Right cardiac atrium (tissue), 5 donors: ENCODE results near the gene NACC2. TPM values are rescaled to one million over a fixed set of nuclear protein-coding genes. Genes with fewer than 3 reads are reported as not detected.
A peak's percentile ranks its signal among the peaks of the same experiment; 100 is the strongest.

ENCODE experiments used
- ATAC-seq, 2 donors: fragments of 200-7000 bp; cut with Tn5 transposase; one replicate each; pipeline versions ENCODE4 v1.8.0 to v1.9.1; 2020; ENCODE audit warnings: moderate library complexity in 2 of 2, mild to moderate bottlenecking in 1 of 2
- DNase-seq, 3 donors: peaks; one replicate each; pipeline ENCODE4 v3.0.0-alpha.2; 2020
- H3K27ac ChIP-seq: one replicate; pipeline ENCODE4 v1.5.1; 2013; ENCODE audit warnings: mild to moderate bottlenecking, low read length, control low read depth, moderate library complexity
- H3K27me3 ChIP-seq: one replicate; pipeline ENCODE4 v1.6.1; 2013; ENCODE audit not compliant: control insufficient read depth, insufficient read depth
- H3K4me1 ChIP-seq: one replicate; pipeline ENCODE4 v1.6.1; 2013; ENCODE audit warnings: low read length; ENCODE audit not compliant: control insufficient read depth, insufficient read depth
- H3K4me3 ChIP-seq: one replicate; pipeline ENCODE4 v1.5.1; 2013; ENCODE audit warnings: low read length, control low read depth
- H3K9me3 ChIP-seq: one replicate; pipeline ENCODE4 v1.6.1; 2013; ENCODE audit warnings: low read length; ENCODE audit not compliant: control insufficient read depth
- WGBS: extraction: QIAGEN DNeasy Blood & Tissue Kit; methylation state at CpG from one replicate; pipeline ENCODE4 v1.1.7; 2013; 5-methylcytosine and 5-hydroxymethylcytosine counted together
- intact Hi-C, 4 donors: fragments of 100-400 bp; cut with DNase I; formaldehyde crosslinking; loops; one replicate each; pipeline versions ENCODE4 v1.11.0 to v1.14.0; 2022 to 2023
- polyA plus RNA-seq: library from polyadenylated mRNA; stranded (reverse); fragments of 200-250 nt; gene quantifications from one replicate; pipeline ENCODE4 v1.2.3, GENCODE V29; 2013
- total RNA-seq, 4 donors: library from RNA; stranded (reverse); fragmentation: NEBNext Ultra II Directional; extraction: Animal tissue kit (Norgen Biotek cat#: 25700); gene quantifications; one replicate each; pipeline ENCODE4 v1.2.1, GENCODE V29; 2021
- donor health status: healthy with polysubstance abuse.
- donor health status: DM: no; HTN: yes; CAD: no.
- donor health status: DM: no; HTN: no; CAD: no.
- donor health status: DM: no; HTN: yes; CAD: no; lungs with severe emphysema.
- donor health status: DM: yes; HTN: yes; CAD: no.

The NACC2 gene
- total and polyA plus RNA-seq, 5 donors: 19.4 to 45.3 (median 34.1) TPM

DNA sequence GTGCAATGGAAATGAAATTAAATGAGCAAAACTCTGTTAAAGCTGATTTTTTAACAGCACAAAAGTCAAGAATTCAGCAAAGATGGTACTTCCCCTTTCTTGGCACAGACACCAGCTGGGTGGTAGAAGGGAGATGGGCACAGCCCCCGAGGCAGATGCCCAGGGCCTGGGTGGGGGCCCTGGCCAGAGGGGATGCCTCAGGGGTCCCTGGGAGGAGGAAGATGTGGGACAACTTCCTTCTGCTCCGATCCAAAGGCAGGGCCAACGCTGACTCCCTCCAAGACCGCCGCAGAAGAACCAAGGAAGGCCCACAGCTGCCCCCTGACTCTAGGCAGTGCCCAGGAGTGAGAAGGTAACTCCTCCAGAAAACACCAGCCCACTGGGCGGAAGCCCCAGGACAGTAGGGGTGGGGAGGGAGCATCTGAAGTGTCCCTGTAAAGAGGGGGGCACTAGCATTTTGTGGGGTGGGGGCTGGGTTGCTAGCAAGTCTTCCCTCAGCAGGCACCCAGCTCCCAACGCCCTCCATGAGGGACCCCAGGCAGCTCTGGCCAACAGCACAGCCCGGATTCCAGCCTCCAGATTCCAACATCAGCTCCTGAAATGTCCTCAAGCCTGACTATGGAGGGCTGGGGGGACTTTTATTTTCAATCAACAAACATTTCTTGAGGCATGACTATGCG lies 4.9 kb downstream of the NACC2 start:
- H3K4me1 ChIP-seq: peaks cover 13% of the 10 kb centered on the region
- peak overlapping the region; percentile 38 for H3K27ac ChIP-seq
- 64% methylated on average over 9 of the region's 9 CpGs for WGBS
- no peak overlapping the region for H3K4me3 ChIP-seq
- no peaks in the 10 kb centered on the region for H3K27me3 ChIP-seq
- DNase-seq (peak in 2 of 3 donors; percentile 39 to 43), ATAC-seq (no peak)
- no peaks in the 10 kb centered on the region for H3K9me3 ChIP-seq
- intact Hi-C loops: no loop called here

DNA sequence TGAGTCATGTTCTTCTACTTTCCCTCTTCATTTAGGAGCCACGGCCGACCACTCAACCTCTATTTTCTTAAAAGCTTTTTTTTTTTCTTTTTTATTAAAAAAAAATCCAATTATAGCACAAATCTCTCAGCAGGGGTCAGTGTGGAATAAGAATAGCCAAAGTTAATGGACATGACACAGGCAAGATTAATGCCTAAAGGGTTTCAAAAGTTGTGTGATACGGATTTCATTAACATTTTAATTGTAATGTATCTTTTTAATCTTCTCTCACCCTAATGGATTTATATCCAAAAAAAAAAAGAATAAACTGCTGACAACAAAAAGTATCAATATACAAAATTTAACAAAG lies 5.4 kb downstream of the NACC2 start:
- Histone ChIP-seq H3K9me3 (no peaks in the 10 kb centered on the region), H3K4me3 (no peak overlapping the region), H3K27me3 (no peaks in the 10 kb centered on the region), H3K4me1 (peaks cover 13% of the 10 kb centered on the region), H3K27ac (no peak overlapping the region)
- intact Hi-C loops: loop anchor here in 1 of 4 donors (10.0 kb wide), 1 partner anchor 75 kb away; no protein-coding TSS in a partner anchor
- DNase-seq (no peak), ATAC-seq (no peak)
- WGBS: 23% methylated on average over 3 of the region's 3 CpGs

- peak; percentile 19 to 66 (median 57) for DNase-seq
- no peak overlapping the region for H3K27ac ChIP-seq
- peaks cover 13% of the 10 kb centered on the region for H3K4me1 ChIP-seq
- intact Hi-C loops: loop anchor here in 1 of 4 donors (10.0 kb wide), 1 partner anchor 74 kb away; no protein-coding TSS in a partner anchor
- no peak for ATAC-seq
- no peaks in the 10 kb centered on the region for H3K27me3 ChIP-seq
- no peaks in the 10 kb centered on the region for H3K9me3 ChIP-seq
- H3K4me3 ChIP-seq: no peak overlapping the region
- 41% methylated on average over 22 of the region's 22 CpGs for WGBS
Measured at GRCh38 chr9:136088939-136089696, 6.0 kb downstream of the NACC2 start.

DNA sequence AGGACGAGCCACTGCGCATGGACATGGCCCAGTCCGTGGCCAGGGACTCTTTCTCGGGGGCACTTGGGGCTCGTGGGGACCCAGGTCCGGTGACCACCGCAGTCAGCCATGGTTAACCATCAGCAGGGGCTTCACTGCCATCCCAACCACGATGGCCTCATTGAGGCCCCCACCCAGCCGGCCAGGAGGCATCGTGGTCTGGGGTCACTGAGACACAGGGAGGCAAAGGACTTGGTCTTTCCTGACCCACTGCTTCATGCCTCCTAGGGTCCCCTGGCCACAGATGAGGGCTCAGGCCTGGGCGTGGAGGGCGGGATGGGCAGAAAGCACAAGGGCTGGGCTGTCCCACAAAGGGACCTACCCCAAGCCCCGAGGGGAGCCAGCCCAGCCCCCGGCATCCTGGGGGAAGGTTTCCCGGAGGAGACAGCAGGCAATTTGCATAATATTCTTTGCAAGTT lies 6.6 kb downstream of the NACC2 start:
- DNase-seq (peak in 2 of 3 donors; percentile 43 to 53), ATAC-seq (no peak)
- no peaks in the 10 kb centered on the region for H3K9me3 ChIP-seq
- no peaks in the 10 kb centered on the region for H3K27me3 ChIP-seq
- H3K4me3 ChIP-seq: no peak overlapping the region
- intact Hi-C loops: loop anchor here in 1 of 4 donors (10.0 kb wide), 1 partner anchor 74 kb away; no protein-coding TSS in a partner anchor
- H3K27ac ChIP-seq: no peak overlapping the region
- peaks cover 13% of the 10 kb centered on the region for H3K4me1 ChIP-seq
- WGBS: 76% methylated on average over 15 of the region's 15 CpGs

GRCh38 chr9:136087741-136088480 lies 7.2 kb downstream of the NACC2 start:
- no peak for ATAC-seq
- no peaks in the 10 kb centered on the region for H3K27me3 ChIP-seq
- DNase-seq: peak in 2 of 3 donors; percentile 48 to 55
- peaks cover 13% of the 10 kb centered on the region for H3K4me1 ChIP-seq
- H3K4me3 ChIP-seq: no peak overlapping the region
- no peaks in the 10 kb centered on the region for H3K9me3 ChIP-seq
- H3K27ac ChIP-seq: no peak overlapping the region
- WGBS: 62% methylated on average over 24 of the region's 24 CpGs
- intact Hi-C loops: loop anchor here in 1 of 4 donors (10.0 kb wide), 1 partner anchor 73 kb away; no protein-coding TSS in a partner anchor

DNA sequence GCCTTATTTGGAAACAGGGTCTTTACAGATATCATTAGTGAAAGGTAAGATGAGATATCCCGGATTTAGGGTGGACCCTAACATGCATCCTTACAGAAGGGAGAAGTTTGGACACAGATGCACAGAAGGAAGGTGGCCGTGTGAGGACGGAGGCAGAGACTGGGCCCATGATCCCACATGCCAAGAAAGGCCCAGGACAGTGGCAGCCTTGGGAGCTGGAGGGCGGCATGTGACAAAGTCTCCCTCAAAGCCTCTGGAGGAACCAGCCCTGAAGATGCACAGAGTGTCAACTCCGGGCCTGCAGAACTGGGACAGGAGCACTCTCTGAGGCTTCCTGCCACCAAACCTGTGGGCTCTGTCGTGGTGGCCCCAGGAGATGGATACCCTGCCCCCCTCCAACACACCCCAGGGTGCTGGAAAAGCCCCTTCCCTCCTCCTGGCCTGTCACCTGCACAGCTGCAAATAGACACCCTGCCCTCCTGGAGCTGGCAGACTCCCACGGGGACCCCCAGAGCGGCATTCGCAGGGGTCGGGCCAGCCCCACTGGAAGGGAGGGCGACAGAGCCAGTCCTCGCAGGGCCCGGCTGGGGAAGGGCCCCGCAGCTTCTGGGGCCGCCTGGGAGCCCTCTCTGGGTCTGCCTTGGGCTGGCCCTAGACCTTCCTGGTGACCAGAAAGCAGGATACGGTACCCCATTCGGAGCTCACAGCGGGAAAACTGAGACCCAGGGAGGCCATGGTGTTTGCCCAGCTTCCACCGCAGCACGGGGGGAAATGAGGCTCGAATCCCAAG lies 7.9 kb downstream of the NACC2 start:
- ATAC-seq (no peak), DNase-seq (peak; percentile 13 to 70 (median 40))
- no peak overlapping the region for H3K4me3 ChIP-seq
- no peaks in the 10 kb centered on the region for H3K27me3 ChIP-seq
- H3K9me3 ChIP-seq: no peaks in the 10 kb centered on the region
- H3K4me1 ChIP-seq: peaks cover 13% of the 10 kb centered on the region
- intact Hi-C loops: loop anchor here in 1 of 4 donors (10.0 kb wide), 1 partner anchor 72 kb away; no protein-coding TSS in a partner anchor
- no peak overlapping the region for H3K27ac ChIP-seq
- WGBS: 79% methylated on average over 21 of the region's 21 CpGs

DNA sequence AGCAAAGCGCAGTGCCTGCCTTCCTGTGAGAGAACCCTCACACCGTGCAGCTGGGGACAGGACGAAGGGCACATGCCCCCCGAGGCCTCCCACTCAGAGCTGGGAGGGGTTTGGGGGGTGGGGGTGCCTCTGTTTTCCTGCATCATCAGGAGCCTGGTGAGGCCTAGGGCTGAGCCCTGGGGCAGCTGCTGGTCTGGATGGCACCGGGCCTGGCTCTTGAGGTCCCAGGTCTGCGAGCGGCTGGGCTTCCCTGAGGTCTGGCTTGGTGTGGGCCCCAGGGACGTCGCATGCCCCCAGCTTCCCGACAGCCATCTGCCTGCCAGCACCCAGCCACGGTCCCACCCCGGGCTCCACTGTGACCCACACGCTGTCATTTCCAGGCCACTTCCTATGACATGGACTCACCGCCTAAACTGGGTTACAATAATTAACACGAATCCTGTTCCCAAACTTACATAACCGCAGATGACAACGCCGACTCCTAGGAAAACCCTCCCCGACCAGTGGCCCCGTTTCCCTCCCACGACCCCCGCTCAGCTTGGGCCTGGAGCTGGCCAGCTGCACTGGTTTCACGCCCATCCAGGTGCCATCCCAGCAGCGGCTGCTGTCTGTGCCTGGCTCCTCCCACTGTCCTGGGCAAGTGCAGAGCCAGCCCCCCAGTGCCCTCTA lies 8.7 kb downstream of the NACC2 start:
- H3K9me3 ChIP-seq: no peaks in the 10 kb centered on the region
- peaks cover 13% of the 10 kb centered on the region for H3K4me1 ChIP-seq
- no peaks in the 10 kb centered on the region for H3K27me3 ChIP-seq
- 55% methylated on average over 24 of the region's 24 CpGs for WGBS
- H3K4me3 ChIP-seq: no peak overlapping the region
- H3K27ac ChIP-seq: peak overlapping the region; percentile 38
- DNase-seq: peak; percentile 24 to 63 (median 58)
- intact Hi-C loops: loop anchor here in 1 of 4 donors (10.0 kb wide), 1 partner anchor 72 kb away; no protein-coding TSS in a partner anchor
- peak; percentile 2 to 4 for ATAC-seq

- peak; percentile 69 to 90 (median 79) for DNase-seq
- peak; percentile 76 to 83 for ATAC-seq
- Histone ChIP-seq H3K27me3 (no peaks in the 10 kb centered on the region), H3K4me3 (no peak overlapping the region), H3K9me3 (no peaks in the 10 kb centered on the region), H3K27ac (peak overlapping the region; percentile 38), H3K4me1 (peaks cover 13% of the 10 kb centered on the region)
- intact Hi-C loops: loop anchor here in 1 of 4 donors (10.0 kb wide), 1 partner anchor 71 kb away; no protein-coding TSS in a partner anchor
- 62% methylated on average over 16 of the region's 16 CpGs for WGBS
Measured at GRCh38 chr9:136085815-136086212, 9.3 kb downstream of the NACC2 start.

GRCh38 chr9:136084063-136084944 lies 10.8 kb downstream of the NACC2 start:
- Histone ChIP-seq H3K4me1 (peaks cover 13% of the 10 kb centered on the region), H3K4me3 (no peak overlapping the region), H3K27me3 (no peaks in the 10 kb centered on the region), H3K9me3 (no peaks in the 10 kb centered on the region), H3K27ac (no peak overlapping the region)
- intact Hi-C loops: loop anchor here in 1 of 4 donors (10.0 kb wide), 1 partner anchor 70 kb away; no protein-coding TSS in a partner anchor
- ATAC-seq: no peak
- peak in 2 of 3 donors; percentile 50 to 55 for DNase-seq
- 84% methylated on average over 33 of the region's 33 CpGs for WGBS
